H9 (cell line): ENCODE data around the gene ARHGAP22. TPM values are rescaled to one million over a fixed set of nuclear protein-coding genes. Genes with fewer than 3 reads are reported as not detected.

Experiments
- DNase-seq: peaks from one replicate; pipeline ENCODE4 v3.0.0-alpha.2; 2017
- H2AFZ ChIP-seq: one replicate; pipeline ENCODE4 v1.6.1; 2013; ENCODE audit warnings: mild to moderate bottlenecking, low read length, control low read depth, moderate library complexity
- H2AK5ac ChIP-seq: 2 replicates; pipeline ENCODE4 v1.6.1; 2013; ENCODE audit warnings: low read length, control low read depth, mixed read lengths; ENCODE audit not compliant: insufficient read length
- H2BK120ac ChIP-seq: one replicate; pipeline ENCODE4 v1.6.1; 2013; ENCODE audit warnings: low read depth, mild to moderate bottlenecking, low read length, control low read depth, inconsistent platforms; ENCODE audit not compliant: poor library complexity, severe bottlenecking
- H2BK12ac ChIP-seq: 2 replicates; pipeline ENCODE4 v1.6.1; 2013; ENCODE audit warnings: low read length, control low read depth, mixed read lengths, low read depth; ENCODE audit not compliant: insufficient read length
- H2BK15ac ChIP-seq: 2 replicates; pipeline ENCODE4 v1.6.1; 2013; ENCODE audit warnings: low read depth, low read length, control low read depth
- H2BK20ac ChIP-seq: one replicate; pipeline ENCODE4 v1.6.1; 2013; ENCODE audit warnings: low read depth, mild to moderate bottlenecking, low read length, control low read depth, inconsistent platforms; ENCODE audit not compliant: poor library complexity, severe bottlenecking
- H2BK5ac ChIP-seq: 2 replicates; pipeline ENCODE4 v1.6.1; 2013; ENCODE audit warnings: low read length, control low read depth, mixed read lengths; ENCODE audit not compliant: insufficient read length
- H3K14ac ChIP-seq: 2 replicates; pipeline ENCODE4 v1.6.1; 2013; ENCODE audit warnings: low read length, control low read depth; ENCODE audit not compliant: insufficient read depth
- H3K18ac ChIP-seq: 2 replicates; pipeline ENCODE4 v1.6.1; 2013; ENCODE audit warnings: low read depth, mild to moderate bottlenecking, mixed read lengths, low read length, control low read depth; ENCODE audit not compliant: insufficient read length
- H3K23ac ChIP-seq: 2 replicates; pipeline ENCODE4 v1.6.1; 2013; ENCODE audit warnings: low read length, control low read depth, mixed read lengths, low read depth; ENCODE audit not compliant: insufficient read length
- H3K23me2 ChIP-seq: 2 replicates; pipeline ENCODE4 v1.6.1; 2013; ENCODE audit warnings: low read depth, mild to moderate bottlenecking, mixed read lengths, low read length, control low read depth; ENCODE audit not compliant: insufficient read length, poor library complexity, severe bottlenecking
- H3K27ac ChIP-seq: 2 replicates; pipeline ENCODE4 v1.5.1; 2013; ENCODE audit warnings: low read length, control low read depth, mixed read lengths, low read depth; ENCODE audit not compliant: insufficient read length
- H3K27me3 ChIP-seq: 2 replicates; pipeline ENCODE4 v1.6.1; 2013; ENCODE audit warnings: low read length, control low read depth, inconsistent platforms; ENCODE audit not compliant: insufficient read depth
- H3K4ac ChIP-seq: 2 replicates; pipeline ENCODE4 v1.6.1; 2013; ENCODE audit warnings: low read depth, mild to moderate bottlenecking, control low read depth, inconsistent platforms, low read length, moderate library complexity
- H3K4me1 ChIP-seq: 2 replicates; pipeline ENCODE4 v1.6.1; 2013; ENCODE audit warnings: low read length, control low read depth, inconsistent platforms; ENCODE audit not compliant: insufficient read depth
- H3K4me2 ChIP-seq: 2 replicates; pipeline ENCODE4 v1.6.1; 2013; ENCODE audit warnings: low read length, control low read depth, mixed read lengths; ENCODE audit not compliant: insufficient read length, insufficient read depth
- H3K56ac ChIP-seq: 2 replicates; pipeline ENCODE4 v1.6.1; 2013; ENCODE audit warnings: low read depth, mild to moderate bottlenecking, mixed read lengths, low read length, control low read depth; ENCODE audit not compliant: insufficient read length
- H3K79me1 ChIP-seq: 2 replicates; pipeline ENCODE4 v1.6.1; 2013; ENCODE audit warnings: low read depth, mild to moderate bottlenecking, moderate library complexity, low read length, control low read depth, inconsistent platforms; ENCODE audit not compliant: insufficient read depth, poor library complexity, severe bottlenecking
- H3K79me2 ChIP-seq: 2 replicates; pipeline ENCODE4 v1.6.1; 2013; ENCODE audit warnings: low read length, control low read depth, inconsistent platforms; ENCODE audit not compliant: insufficient read depth
- H3K9ac ChIP-seq: 2 replicates; pipeline ENCODE4 v1.6.1; 2013; ENCODE audit warnings: low read length, control low read depth, mixed read lengths; ENCODE audit not compliant: insufficient read length; ENCODE audit errors: extremely low read depth
- H3K9me3 ChIP-seq: one replicate; pipeline ENCODE4 v1.6.1; 2013; ENCODE audit warnings: low read depth, low read length, inconsistent platforms; ENCODE audit not compliant: control insufficient read depth
- H3T11ph ChIP-seq: one replicate; pipeline ENCODE4 v1.6.1; 2013; ENCODE audit warnings: mild to moderate bottlenecking, low read length, control low read depth, inconsistent platforms
- H4K20me1 ChIP-seq: one replicate; pipeline ENCODE4 v1.6.1; 2013; ENCODE audit not compliant: control insufficient read depth, insufficient read length, insufficient read depth
- H4K5ac ChIP-seq: 2 replicates; pipeline ENCODE4 v1.6.1; 2013; ENCODE audit warnings: low read depth, mild to moderate bottlenecking, mixed read lengths, low read length, control low read depth; ENCODE audit not compliant: insufficient read length
- H4K8ac ChIP-seq: replicated peaks from 2 replicates; pipeline ENCODE4 v1.6.1; 2013; ENCODE audit warnings: low read length, control low read depth, mixed read lengths, low read depth; ENCODE audit not compliant: insufficient read length
- H4K91ac ChIP-seq: 2 replicates; pipeline ENCODE4 v1.6.1; 2013; ENCODE audit warnings: low read depth, mild to moderate bottlenecking, moderate library complexity, mixed read lengths, low read length, control low read depth; ENCODE audit not compliant: insufficient read length
- H3K27ac Mint-ChIP-seq, 3 experiments: 2 replicates in 2 of 3; 3 replicates in 1 of 3; pipeline ENCODE4 v1.8.0; 2020 to 2021; ENCODE audit warnings: mixed read lengths in 3 of 3, mild to moderate bottlenecking in 1 of 3, moderate library complexity in 1 of 3
- H3K27me3 Mint-ChIP-seq: 2 replicates; pipeline ENCODE4 v1.8.0; 2021; ENCODE audit warnings: low read depth, mild to moderate bottlenecking, moderate library complexity, mixed read lengths
- H3K36me3 Mint-ChIP-seq, 3 experiments: 2 replicates in 2 of 3; 3 replicates in 1 of 3; pipeline ENCODE4 v1.8.0; 2020 to 2021; ENCODE audit warnings: low read depth in 3 of 3, mixed read lengths in 3 of 3; ENCODE audit not compliant: insufficient read depth in 1 of 3
- H3K4me1 Mint-ChIP-seq, 2 experiments: 2 replicates each; pipeline ENCODE4 v1.8.0; 2020; ENCODE audit warnings: mixed read lengths in 2 of 2
- H3K4me3 Mint-ChIP-seq, 2 experiments: 2 replicates in 1 of 2; 3 replicates in 1 of 2; pipeline ENCODE4 v1.8.0; 2020 to 2021; ENCODE audit warnings: mild to moderate bottlenecking in 2 of 2, mixed read lengths in 2 of 2, moderate library complexity in 1 of 2
- H3K9me3 Mint-ChIP-seq, 2 experiments: 2 replicates in 1 of 2; 3 replicates in 1 of 2; pipeline ENCODE4 v1.8.0; 2020; ENCODE audit warnings: mild to moderate bottlenecking in 2 of 2, mixed read lengths in 2 of 2, moderate library complexity in 1 of 2
- CTCF ChIP-seq: fragments of 200-600 bp; sonication (generic); conservative IDR thresholded peaks from 3 replicates; pipeline ENCODE4 v1.8.0; 2021; ENCODE audit warnings: antibody characterized with exemption, mild to moderate bottlenecking
- WGBS: extraction: QIAGEN DNeasy Blood & Tissue Kit; methylation state at CpG from one replicate; pipeline ENCODE4 v1.1.7; 2013; ENCODE audit warnings: missing lambda C conversion rate, low lambda C conversion rate, mixed read lengths; ENCODE audit not compliant: insufficient read length; ENCODE audit errors: extremely low coverage; 5-methylcytosine and 5-hydroxymethylcytosine counted together
- total RNA-seq: library from RNA; stranded (reverse); gene quantifications from 2 replicates; pipeline ENCODE4 v1.2.1, GENCODE V29; 2021

ARHGAP22 gene
- total RNA-seq, 1 experiment from 2014 or later: 7.4 TPM

- DNase-seq: no peak
- Histone ChIP-seq H3K79me2 (no peaks in the 10 kb centered on the region), H2BK120ac (no peak overlapping the region), H2BK5ac (no peak overlapping the region), H2BK12ac (no peak overlapping the region), H2AK5ac (no peak overlapping the region), H3T11ph (no peak overlapping the region), H3K18ac (no peak overlapping the region), H3K9me3 (no peaks in the 10 kb centered on the region), H3K4me1 (no peaks in the 10 kb centered on the region; the same call in 1 of the 2 replicates), H4K91ac (no peak overlapping the region), H3K27ac (no peak overlapping the region), H2AFZ (no peak overlapping the region), H3K23me2 (peaks cover 11% of the 10 kb centered on the region), H4K5ac (no peak overlapping the region), H3K4ac (no peak overlapping the region), H4K8ac (no peak overlapping the region), H4K20me1 (no peaks in the 10 kb centered on the region), H3K56ac (no peak overlapping the region), H3K23ac (no peak overlapping the region), H2BK15ac (no peak overlapping the region), H2BK20ac (no peak overlapping the region), H3K14ac (no peak overlapping the region), H3K79me1 (no peaks in the 10 kb centered on the region), H3K9ac (no peak overlapping the region), H3K27me3 (peaks cover 5% of the 10 kb centered on the region; the same call in 1 of the 2 replicates), H3K4me2 (no peak overlapping the region)
- WGBS: no CpG with 5 or more reads among the region's 4 CpGs
- H3K4me3 Mint-ChIP-seq: no peak overlapping the region
- peaks cover 57% of the 10 kb centered on the region for H3K27me3 Mint-ChIP-seq
- H3K36me3 Mint-ChIP-seq: no peaks in the 10 kb centered on the region; a peak in 1 of 7 replicates
- H3K27ac Mint-ChIP-seq: no peak overlapping the region; a peak in 1 of 7 replicates
- H3K9me3 Mint-ChIP-seq: no peaks in the 10 kb centered on the region; a peak in 1 of 5 replicates
- H3K4me1 Mint-ChIP-seq: peaks cover 7% of the 10 kb centered on the region in 2 experiments; a peak in 2 of 4 replicates
- no peak for TF ChIP-seq CTCF
These were observed 47.5 kb upstream of the ARHGAP22 start for GRCh38 chr10:48652344-48652743.
